Activated CD4-positive, alpha-beta T cell treated with anti-CD3 and anti-CD28 coated beads, Interleukin-2, amount 10 ng/mL, durations not matched to agents 7 days and 5 days (primary cell): ENCODE data around the gene PTPN3. TPM values are rescaled to one million over a fixed set of nuclear protein-coding genes. Genes with fewer than 3 reads are reported as not detected.
"Not testable (repeated sequence)": the region's sequence is repeated elsewhere in the genome, so short reads cannot be mapped to it uniquely, and the experiment has no call there.

Source experiments
- CTCF ChIA-PET: fragments of 350-600 bp; sonication (Branson Sonifier 250); formaldehyde crosslinking; loops from one replicate; lab custom pipeline; 2021; ENCODE audit warnings: antibody characterized with exemption; lab: Charles Lee
- POLR2A ChIA-PET: fragments of 350-600 bp; sonication (Branson Sonifier 250); formaldehyde crosslinking; loops from one replicate; lab custom pipeline; 2021; ENCODE audit warnings: antibody characterized with exemption; lab: Charles Lee
- DNase-seq: peaks from one replicate; pipeline ENCODE4 v3.0.0-alpha.2; 2020
- H3K27ac Mint-ChIP-seq: one replicate; pipeline ENCODE4 v1.8.0; 2021; ENCODE audit warnings: mild to moderate bottlenecking, moderate library complexity, mixed read lengths
- H3K27me3 Mint-ChIP-seq: one replicate; pipeline ENCODE4 v1.8.0; 2021; ENCODE audit warnings: mixed read lengths
- H3K36me3 Mint-ChIP-seq: one replicate; pipeline ENCODE4 v1.8.0; 2021; ENCODE audit warnings: low read depth, mixed read lengths
- H3K4me1 Mint-ChIP-seq: one replicate; pipeline ENCODE4 v1.8.0; 2021; ENCODE audit warnings: mixed read lengths
- H3K4me3 Mint-ChIP-seq: one replicate; pipeline ENCODE4 v1.8.0; 2021; ENCODE audit warnings: mild to moderate bottlenecking, moderate library complexity, mixed read lengths
- H3K9me3 Mint-ChIP-seq: one replicate; pipeline ENCODE4 v1.8.0; 2021; ENCODE audit warnings: mixed read lengths
- total RNA-seq, 2 experiments: library from RNA; stranded (reverse); gene quantifications; one replicate each; pipeline ENCODE4 v1.2.3, GENCODE V29; 2021

The PTPN3 gene
- total RNA-seq, 2 experiments from 2014 or later = not detected

GRCh38 chr9:109349421-109349846 is 148.7 kb downstream of the PTPN3 start:
- no peaks in the 10 kb centered on the region for H3K9me3 Mint-ChIP-seq
- no peaks in the 10 kb centered on the region for H3K4me1 Mint-ChIP-seq
- no peak overlapping the region for H3K27ac Mint-ChIP-seq
- no peaks in the 10 kb centered on the region for H3K36me3 Mint-ChIP-seq
- CTCF ChIA-PET = no interaction called here
- peaks cover 4% of the 10 kb centered on the region for H3K27me3 Mint-ChIP-seq
- POLR2A ChIA-PET = no interaction called here
- no peak for DNase-seq
- H3K4me3 Mint-ChIP-seq = no peak overlapping the region

GRCh38 chr9:109346904-109347303 is 151.2 kb downstream of the PTPN3 start:
- H3K27ac Mint-ChIP-seq = no peak overlapping the region
- H3K36me3 Mint-ChIP-seq = no peaks in the 10 kb centered on the region
- no peaks in the 10 kb centered on the region for H3K9me3 Mint-ChIP-seq
- DNase-seq = no peak
- H3K27me3 Mint-ChIP-seq = peaks cover 4% of the 10 kb centered on the region
- CTCF ChIA-PET = no interaction called here
- no peak overlapping the region for H3K4me3 Mint-ChIP-seq
- no peaks in the 10 kb centered on the region for H3K4me1 Mint-ChIP-seq
- POLR2A ChIA-PET = no interaction called here

- Mint-ChIP-seq H3K27me3 (peaks cover 4% of the 10 kb centered on the region), H3K27ac (no peak overlapping the region), H3K36me3 (no peaks in the 10 kb centered on the region), H3K4me1 (no peaks in the 10 kb centered on the region), H3K9me3 (no peaks in the 10 kb centered on the region), H3K4me3 (no peak overlapping the region)
- ChIA-PET CTCF (no interaction called here), POLR2A (no interaction called here)
- DNase-seq = no peak
These were observed 153.2 kb downstream of the PTPN3 start for GRCh38 chr9:109344866-109345265.

- DNase-seq = no peak
- Mint-ChIP-seq H3K4me1 (no peaks in the 10 kb centered on the region), H3K36me3 (no peaks in the 10 kb centered on the region), H3K4me3 (no peak overlapping the region), H3K9me3 (no peaks in the 10 kb centered on the region), H3K27me3 (no peaks in the 10 kb centered on the region), H3K27ac (no peak overlapping the region)
- POLR2A ChIA-PET = no interaction called here
- CTCF ChIA-PET = no interaction called here
These were observed 155.2 kb downstream of the PTPN3 start for GRCh38 chr9:109342878-109343277.

DNA sequence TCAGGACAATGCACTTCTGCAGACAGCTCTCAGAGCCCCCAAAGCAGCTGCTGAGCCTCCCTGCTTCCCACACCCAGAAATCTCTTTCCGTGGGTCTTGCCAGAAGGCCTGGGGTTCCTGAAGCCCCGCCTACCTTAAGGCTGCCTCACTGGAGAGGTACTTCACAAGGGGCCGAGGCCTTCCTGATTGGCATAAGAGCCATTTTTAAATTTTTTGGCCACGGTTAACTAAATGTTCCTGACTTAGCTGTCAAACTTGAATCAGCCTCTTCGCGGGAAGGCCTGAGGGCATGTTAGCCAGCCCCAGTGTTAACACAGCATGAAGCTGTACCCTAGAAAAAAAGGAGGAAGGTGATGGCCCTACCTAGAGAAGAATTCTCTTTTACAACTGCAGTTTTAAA is 156.5 kb downstream of the PTPN3 start:
- DNase-seq = no peak
- CTCF ChIA-PET = no interaction called here
- Mint-ChIP-seq H3K4me1 (no peaks in the 10 kb centered on the region), H3K36me3 (no peaks in the 10 kb centered on the region), H3K27me3 (no peaks in the 10 kb centered on the region), H3K9me3 (no peaks in the 10 kb centered on the region), H3K27ac (no peak overlapping the region), H3K4me3 (no peak overlapping the region)
- POLR2A ChIA-PET = no interaction called here

GRCh38 chr9:109340979-109341378 is 157.1 kb downstream of the PTPN3 start:
- DNase-seq = not testable (repeated sequence)

DNA sequence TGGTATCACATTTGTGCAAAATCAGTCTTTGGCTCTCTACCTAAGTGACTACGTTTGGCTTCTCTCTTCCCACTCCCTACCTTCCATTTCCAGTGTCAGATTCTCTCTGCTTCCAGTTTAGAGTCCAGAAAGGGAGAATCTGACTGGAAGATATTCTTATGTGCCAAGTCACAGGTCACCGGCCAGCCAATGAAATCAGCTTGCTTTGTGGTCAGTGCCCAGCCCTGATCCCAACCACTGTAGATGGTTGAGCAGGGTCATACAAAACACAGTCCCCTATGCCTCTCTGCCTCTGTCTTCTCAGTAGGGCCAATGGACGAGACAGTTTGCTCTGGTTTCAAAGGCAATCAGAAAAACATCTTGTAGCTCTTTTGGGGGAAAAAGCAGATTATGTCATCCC is 161.7 kb downstream of the PTPN3 start:
- H3K27me3 Mint-ChIP-seq = peaks cover 6% of the 10 kb centered on the region
- ChIA-PET CTCF (no interaction called here), POLR2A (no interaction called here)
- H3K4me3 Mint-ChIP-seq = no peak overlapping the region
- DNase-seq = no peak
- H3K9me3 Mint-ChIP-seq = no peaks in the 10 kb centered on the region
- no peaks in the 10 kb centered on the region for H3K4me1 Mint-ChIP-seq
- no peaks in the 10 kb centered on the region for H3K36me3 Mint-ChIP-seq
- H3K27ac Mint-ChIP-seq = no peak overlapping the region

More at GRCh38 chr9:109340979-109341378, 157.1 kb downstream of the PTPN3 start:
- CTCF ChIA-PET, POLR2A ChIA-PET, H3K4me1 Mint-ChIP-seq, H3K27ac Mint-ChIP-seq, H3K9me3 Mint-ChIP-seq, H3K4me3 Mint-ChIP-seq, H3K27me3 Mint-ChIP-seq, H3K36me3 Mint-ChIP-seq: not testable (repeated sequence)

DNA sequence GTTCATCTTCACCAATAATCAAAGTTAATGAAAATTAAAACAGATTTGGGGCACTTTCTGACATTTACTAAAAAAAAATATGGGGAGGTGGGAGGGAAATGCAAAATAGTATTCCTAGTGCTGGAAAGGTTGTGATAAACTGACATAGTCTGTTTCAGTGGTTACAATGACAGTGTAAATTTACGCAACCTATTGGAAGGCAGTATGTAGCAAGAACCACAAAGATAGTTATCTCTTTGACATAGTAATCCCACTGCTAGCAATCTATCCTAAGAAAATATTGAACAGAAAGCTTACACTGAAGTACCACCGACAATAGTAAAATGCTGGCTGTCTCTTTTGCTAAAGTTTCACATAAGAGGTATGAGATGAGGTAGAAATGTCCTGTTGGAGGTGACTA is 162.2 kb downstream of the PTPN3 start:
- CTCF ChIA-PET = no interaction called here
- no peaks in the 10 kb centered on the region for H3K36me3 Mint-ChIP-seq

GRCh38 chr9:109335121-109335520 is 163.0 kb downstream of the PTPN3 start:
- no peak overlapping the region for H3K4me3 Mint-ChIP-seq

More for the DNA sequence above, 162.2 kb downstream of the PTPN3 start:
- Mint-ChIP-seq H3K27me3 (peaks cover 6% of the 10 kb centered on the region), H3K27ac (no peak overlapping the region), H3K9me3 (no peaks in the 10 kb centered on the region), H3K4me3 (no peak overlapping the region), H3K4me1 (no peaks in the 10 kb centered on the region)
- no peak for DNase-seq
- POLR2A ChIA-PET = no interaction called here

GRCh38 chr9:109331353-109331752 is 166.8 kb downstream of the PTPN3 start:
- Mint-ChIP-seq H3K4me1 (no peaks in the 10 kb centered on the region), H3K9me3 (no peaks in the 10 kb centered on the region), H3K4me3 (no peak overlapping the region), H3K27me3 (peaks cover 20% of the 10 kb centered on the region), H3K36me3 (no peaks in the 10 kb centered on the region), H3K27ac (no peak overlapping the region)
- ChIA-PET POLR2A (no interaction called here), CTCF (interaction anchor here (0.6 kb wide), 1 partner anchor 138 kb away, joined by 4 read pairs; no protein-coding TSS in a partner anchor)
- no peak for DNase-seq

More at GRCh38 chr9:109335121-109335520, 163.0 kb downstream of the PTPN3 start:
- Mint-ChIP-seq H3K9me3 (no peaks in the 10 kb centered on the region), H3K4me1 (no peaks in the 10 kb centered on the region), H3K36me3 (no peaks in the 10 kb centered on the region), H3K27me3 (peaks cover 6% of the 10 kb centered on the region), H3K27ac (no peak overlapping the region)
- DNase-seq = no peak
- CTCF ChIA-PET = no interaction called here
- POLR2A ChIA-PET = no interaction called here

DNA sequence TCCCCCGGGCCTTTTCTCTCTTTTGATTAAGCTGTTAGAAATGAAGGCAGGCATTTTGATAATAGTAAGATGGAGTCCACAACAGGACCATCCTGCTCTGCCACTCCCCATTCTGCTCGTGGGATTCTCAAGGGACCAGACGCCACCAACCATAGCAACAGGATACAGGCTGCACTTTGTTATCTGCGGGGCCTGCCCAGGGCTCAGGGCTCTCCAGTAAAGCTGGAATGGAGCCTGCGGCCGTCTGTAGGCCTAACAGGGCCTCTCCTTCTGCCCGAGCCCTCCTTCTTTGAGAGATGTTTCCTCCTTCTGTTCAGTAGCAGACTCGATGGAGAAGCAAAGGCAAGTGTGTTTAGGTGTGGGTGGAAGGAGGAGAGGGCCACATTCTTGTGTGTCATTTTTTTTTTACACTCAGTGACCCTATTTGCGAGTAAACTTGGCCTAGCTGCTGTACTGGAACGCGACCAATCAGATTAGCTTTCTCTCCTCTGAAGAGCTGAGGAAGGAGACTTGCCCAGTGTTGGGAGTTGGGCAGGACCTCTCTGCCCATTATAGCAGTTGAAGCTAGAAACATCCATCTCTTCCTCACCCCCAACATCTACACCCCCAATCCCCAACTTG is 168.4 kb downstream of the PTPN3 start:
- ChIA-PET CTCF (no interaction called here), POLR2A (no interaction called here)
- Mint-ChIP-seq H3K36me3 (no peaks in the 10 kb centered on the region), H3K9me3 (no peaks in the 10 kb centered on the region), H3K27ac (no peak overlapping the region), H3K4me1 (no peaks in the 10 kb centered on the region), H3K27me3 (peaks cover 19% of the 10 kb centered on the region), H3K4me3 (no peak overlapping the region)
- DNase-seq = no peak

DNA sequence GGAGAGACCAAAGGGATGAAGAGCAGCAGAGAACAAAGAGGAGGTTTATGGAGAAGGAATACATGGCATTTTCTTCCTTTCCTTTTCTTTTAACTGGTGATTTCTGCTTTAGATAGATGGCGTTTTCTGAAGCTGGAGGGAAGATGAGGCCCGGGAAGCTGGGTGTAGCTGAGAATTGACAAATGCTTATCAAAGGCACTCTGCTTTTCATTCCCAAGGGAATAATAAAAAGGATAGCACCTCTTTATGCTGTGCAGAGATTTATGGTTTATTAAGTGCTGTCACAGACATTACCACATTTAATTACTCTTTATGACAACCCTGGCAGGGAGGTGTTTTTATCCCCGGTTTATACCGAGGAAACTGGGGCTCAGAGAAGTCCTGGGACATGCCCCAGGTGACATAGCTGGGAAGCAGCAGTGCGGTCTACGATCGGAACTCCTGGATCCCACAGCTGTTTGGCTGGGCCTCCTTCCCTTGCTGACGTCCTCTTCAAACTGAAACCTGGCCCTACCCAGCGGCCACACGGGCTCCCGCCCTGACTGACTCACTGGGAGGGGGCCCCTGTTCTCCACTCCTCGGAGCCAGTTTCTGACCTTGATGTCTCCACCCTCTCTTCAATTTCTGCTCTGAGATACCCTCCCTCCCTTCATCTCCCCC is 169.0 kb downstream of the PTPN3 start:
- Mint-ChIP-seq H3K9me3 (no peaks in the 10 kb centered on the region), H3K4me1 (no peaks in the 10 kb centered on the region), H3K4me3 (no peak overlapping the region), H3K27ac (no peak overlapping the region), H3K27me3 (peaks cover 19% of the 10 kb centered on the region), H3K36me3 (no peaks in the 10 kb centered on the region)
- POLR2A ChIA-PET = no interaction called here
- CTCF ChIA-PET = interaction anchor here (1.7 kb wide), 1 partner anchor 82 kb away, joined by 5 read pairs; no protein-coding TSS in a partner anchor
- DNase-seq = no peak
